GM18868 (cell line): ENCODE data around the gene CSN3.

Experiments used
- ATAC-seq: cut with Tn5 transposase; IDR thresholded peaks from one replicate; pipeline ENCODE4 v1.9.1; 2021; ENCODE audit warnings: mild to moderate bottlenecking, moderate library complexity; ENCODE audit not compliant: unreplicated experiment

Gene CSN3

GRCh38 chr4:70291341-70291740 is 48.9 kb downstream of the CSN3 start:
- no peak for ATAC-seq

- no peak for ATAC-seq
These were observed 55.2 kb downstream of the CSN3 start for GRCh38 chr4:70297576-70297975.

DNA sequence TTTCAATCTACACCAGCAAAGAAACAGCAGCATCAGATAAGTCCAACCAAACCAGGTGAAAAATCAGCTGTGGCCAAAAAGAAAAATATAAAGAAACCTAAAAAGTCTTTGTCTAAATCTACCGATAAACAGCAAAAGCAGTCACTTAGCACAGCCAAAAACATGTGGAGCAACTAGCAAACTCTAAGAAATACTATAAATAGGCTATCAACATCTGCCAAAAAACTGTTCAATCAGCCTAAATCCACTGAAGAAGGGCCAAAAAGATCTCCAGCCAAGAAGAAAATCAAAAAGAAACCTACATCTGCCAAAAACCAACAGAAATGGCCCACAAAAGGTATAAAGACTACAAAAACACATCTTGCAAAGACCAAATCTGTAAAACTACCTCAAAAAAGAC is 55.7 kb downstream of the CSN3 start:
- no peak for ATAC-seq

DNA sequence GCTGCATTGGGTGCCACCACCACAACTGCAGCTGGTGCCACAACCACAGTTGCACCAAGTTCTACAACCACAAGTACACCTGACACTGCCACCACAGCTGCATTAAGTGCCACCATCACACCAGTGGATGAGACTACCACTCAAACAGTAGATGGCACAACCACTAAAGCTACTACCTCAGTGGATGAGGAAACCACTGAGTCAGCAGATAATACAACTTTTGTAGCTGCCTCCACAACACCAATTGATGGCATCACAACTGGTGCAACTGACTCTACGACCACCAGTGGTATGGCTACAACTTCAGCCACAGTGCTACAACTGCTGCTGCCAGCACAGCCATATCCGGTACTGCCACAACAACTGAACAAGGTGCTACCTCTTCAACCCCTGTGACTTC is 57.2 kb downstream of the CSN3 start:
- ATAC-seq: no peak

GRCh38 chr4:70300215-70300614 is 57.8 kb downstream of the CSN3 start:
- no peak for ATAC-seq
